GM21529 (cell line): ENCODE measurements around the gene TRIM74.
"Not testable (repeated sequence)": the region's sequence is repeated elsewhere in the genome, so short reads cannot be mapped to it uniquely, and the experiment has no call there.

Experiments
- ATAC-seq: cut with Tn5 transposase; IDR thresholded peaks from one replicate; pipeline ENCODE4 v1.9.1; 2021; ENCODE audit not compliant: unreplicated experiment

Gene TRIM74

GRCh38 chr7:72960029-72960428, 9.2 kb downstream of the TRIM74 start:
- not testable (repeated sequence) for ATAC-seq

GRCh38 chr7:72954563-72955198, 14.6 kb downstream of the TRIM74 start:
- peak; percentile 89 for ATAC-seq

GRCh38 chr7:72953901-72954562, 15.2 kb downstream of the TRIM74 start:
- peak; percentile 40 for ATAC-seq

- ATAC-seq = not testable (repeated sequence)
These were observed 18.8 kb downstream of the TRIM74 start for GRCh38 chr7:72950432-72950831.

- ATAC-seq = not testable (repeated sequence)
These were observed 19.6 kb downstream of the TRIM74 start for GRCh38 chr7:72949686-72950085.

GRCh38 chr7:72949276-72949675, 20.0 kb downstream of the TRIM74 start:
- not testable (repeated sequence) for ATAC-seq

- ATAC-seq = not testable (repeated sequence)
These were observed 20.6 kb downstream of the TRIM74 start for GRCh38 chr7:72948714-72949113.

- not testable (repeated sequence) for ATAC-seq
These were observed 23.0 kb downstream of the TRIM74 start for GRCh38 chr7:72946130-72946745.

GRCh38 chr7:72945597-72945996, 23.7 kb downstream of the TRIM74 start:
- not testable (repeated sequence) for ATAC-seq

- ATAC-seq = not testable (repeated sequence)
These were observed 24.3 kb downstream of the TRIM74 start for GRCh38 chr7:72944937-72945336.

- ATAC-seq = not testable (repeated sequence)
These were observed 26.3 kb downstream of the TRIM74 start for GRCh38 chr7:72942956-72943355.

- ATAC-seq = not testable (repeated sequence)
These were observed 27.1 kb downstream of the TRIM74 start for GRCh38 chr7:72942022-72942705.

GRCh38 chr7:72928216-72928615, 41.0 kb downstream of the TRIM74 start:
- ATAC-seq = not testable (repeated sequence)

GRCh38 chr7:72927791-72928190, 41.5 kb downstream of the TRIM74 start:
- ATAC-seq = not testable (repeated sequence)

- no peak for ATAC-seq
These were observed 43.6 kb downstream of the TRIM74 start for GRCh38 chr7:72925546-72926120.

- peak; percentile 88 for ATAC-seq
These were observed 44.3 kb downstream of the TRIM74 start, which contains the start of gene POM121 for GRCh38 chr7:72924733-72925545. Gene POM121, plus strand, starts transcription at chr7:72925095. Its CDS starts 27 bp downstream, at chr7:72925122.

GRCh38 chr7:72924386-72924732, 44.9 kb downstream of the TRIM74 start:
- ATAC-seq = peak; percentile 11

- ATAC-seq = no peak
These were observed 50.0 kb downstream of the TRIM74 start for GRCh38 chr7:72919256-72919775.

GRCh38 chr7:72914756-72915525, 54.3 kb downstream of the TRIM74 start:
- ATAC-seq = peak; percentile 86
